Parathyroid adenoma (tissue), 2 donors: ENCODE results near the gene MAFB.
A peak's percentile ranks its signal among the peaks of the same experiment; 100 is the strongest.

Experiments
- H2AFZ ChIP-seq: fragments of 300-600 bp; sonication (generic); one replicate; pipeline ENCODE4 v1.7.0; 2017; ENCODE audit warnings: antibody characterized with exemption, mild to moderate bottlenecking
- H3K27ac ChIP-seq: fragments of 300-600 bp; sonication (generic); one replicate; pipeline ENCODE4 v1.7.0; 2017
- H3K27me3 ChIP-seq: fragments of 300-600 bp; sonication (generic); one replicate; pipeline ENCODE4 v1.7.0; 2017; ENCODE audit warnings: low read length; ENCODE audit not compliant: control insufficient read depth, insufficient read depth
- H3K36me3 ChIP-seq: fragments of 300-600 bp; sonication (generic); one replicate; pipeline ENCODE4 v1.7.0; 2017; ENCODE audit warnings: low read length; ENCODE audit not compliant: control insufficient read depth, insufficient read depth
- H3K4me1 ChIP-seq: fragments of 300-600 bp; sonication (generic); one replicate; pipeline ENCODE4 v1.7.0; 2017; ENCODE audit warnings: control low read depth
- H3K4me2 ChIP-seq: fragments of 300-600 bp; sonication (generic); one replicate; pipeline ENCODE4 v1.7.0; 2017; ENCODE audit warnings: low read length
- H3K4me3 ChIP-seq: fragments of 300-600 bp; sonication (generic); one replicate; pipeline ENCODE4 v1.7.0; 2017; ENCODE audit warnings: low read depth, low read length
- H3K79me2 ChIP-seq: fragments of 300-600 bp; sonication (generic); one replicate; pipeline ENCODE4 v1.7.0; 2017; ENCODE audit warnings: control low read depth
- H3K9ac ChIP-seq: fragments of 300-600 bp; sonication (generic); one replicate; pipeline ENCODE4 v1.7.0; 2017; ENCODE audit warnings: mild to moderate bottlenecking
- H3K9me3 ChIP-seq: fragments of 300-600 bp; sonication (generic); one replicate; pipeline ENCODE4 v1.7.0; 2017; ENCODE audit warnings: low read length; ENCODE audit not compliant: control insufficient read depth
- CTCF ChIP-seq: fragments of 300-600 bp; sonication (generic); IDR thresholded peaks from one replicate; pipeline ENCODE4 v1.7.0; 2017; ENCODE audit warnings: antibody characterized with exemption, mild to moderate bottlenecking
- donor health status: primary hyperparathyroidism.

Gene MAFB

DNA sequence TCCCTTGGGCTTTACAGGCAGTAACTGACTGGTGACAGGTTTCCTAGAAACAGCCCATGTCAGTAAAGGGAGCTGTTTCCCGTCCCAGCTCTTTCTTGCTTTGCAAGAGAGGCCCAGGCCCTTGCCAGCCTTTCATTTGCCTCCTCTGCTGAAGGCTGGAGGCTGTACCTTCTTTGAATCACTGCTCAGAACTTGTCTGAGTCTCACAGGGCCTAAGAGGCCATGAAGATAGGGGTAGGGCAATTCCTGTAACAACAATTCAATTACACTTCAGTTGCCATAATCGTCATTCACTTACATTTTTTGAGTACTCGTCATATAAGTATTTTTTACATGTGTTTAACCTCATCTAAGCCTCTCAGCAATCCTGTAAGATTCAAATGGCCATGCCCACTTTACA, 25.9 kb upstream of the MAFB start:
- H3K79me2 ChIP-seq = peaks cover 74% of the 10 kb centered on the region
- H3K4me3 ChIP-seq = peak overlapping the region; percentile 82
- TF ChIP-seq CTCF = no peak
- H3K9ac ChIP-seq = peak overlapping the region; percentile 15
- peak overlapping the region; percentile 98 for H3K27ac ChIP-seq
- H3K27me3 ChIP-seq = no peaks in the 10 kb centered on the region
- no peaks in the 10 kb centered on the region for H3K36me3 ChIP-seq
- H3K9me3 ChIP-seq = no peaks in the 10 kb centered on the region
- H2AFZ ChIP-seq = no peak overlapping the region
- peak overlapping the region; percentile 72 for H3K4me2 ChIP-seq
- peaks cover 66% of the 10 kb centered on the region for H3K4me1 ChIP-seq

DNA sequence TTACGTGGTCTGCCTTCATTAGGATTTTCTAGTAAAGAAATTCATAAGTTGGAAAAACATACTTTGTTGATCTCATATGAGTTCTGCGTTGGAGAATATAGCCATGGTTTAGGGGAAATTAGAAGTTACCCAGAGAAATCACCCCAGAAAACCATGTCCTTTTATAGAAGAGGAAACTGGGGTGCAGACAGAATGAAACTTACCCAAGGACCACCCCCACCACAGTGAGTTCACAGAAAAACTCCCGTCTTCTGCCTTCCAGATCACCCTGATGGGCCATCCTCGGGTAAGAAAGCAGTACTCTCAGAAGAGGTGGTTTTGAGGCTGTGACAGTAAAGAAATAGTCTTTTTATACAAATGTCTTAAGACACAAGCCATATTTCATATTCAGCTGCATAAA, 25.1 kb upstream of the MAFB start:
- Histone ChIP-seq H3K36me3 (no peaks in the 10 kb centered on the region), H3K27me3 (no peaks in the 10 kb centered on the region), H3K79me2 (peaks cover 73% of the 10 kb centered on the region)

DNA sequence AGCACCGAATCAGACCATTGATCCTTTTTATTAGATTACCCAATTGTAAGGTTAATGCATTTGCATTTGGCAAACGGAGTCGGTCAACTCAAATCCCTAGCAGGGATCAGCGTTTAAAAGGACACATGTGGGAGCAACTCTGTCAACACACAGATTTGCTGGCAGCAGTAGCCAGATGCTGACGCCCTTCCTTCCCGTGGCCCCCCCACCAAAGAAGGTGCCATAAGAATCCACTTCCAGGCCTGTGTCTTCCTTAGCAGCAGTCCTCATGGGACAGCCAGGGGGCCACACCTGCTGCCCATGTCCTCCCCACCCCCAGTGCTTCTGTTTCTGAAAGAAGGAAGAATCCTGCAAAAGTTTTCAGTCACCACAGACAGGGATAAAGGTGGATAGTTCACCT, 24.5 kb upstream of the MAFB start:
- Histone ChIP-seq H3K4me1 (peaks cover 57% of the 10 kb centered on the region), H3K27me3 (no peaks in the 10 kb centered on the region), H3K4me3 (peak overlapping the region; percentile 82), H3K27ac (peak overlapping the region; percentile 98), H3K9ac (peak overlapping the region; percentile 15), H3K4me2 (peak overlapping the region; percentile 72), H3K9me3 (no peaks in the 10 kb centered on the region), H3K79me2 (peaks cover 73% of the 10 kb centered on the region), H2AFZ (no peak overlapping the region), H3K36me3 (no peaks in the 10 kb centered on the region)
- no peak for TF ChIP-seq CTCF

More for the DNA sequence above, 25.1 kb upstream of the MAFB start:
- Histone ChIP-seq H3K4me1 (peaks cover 58% of the 10 kb centered on the region), H3K9ac (peak overlapping the region; percentile 15), H2AFZ (no peak overlapping the region), H3K4me2 (peak overlapping the region; percentile 72), H3K4me3 (peak overlapping the region; percentile 82), H3K9me3 (no peaks in the 10 kb centered on the region), H3K27ac (peak overlapping the region; percentile 98)
- TF ChIP-seq CTCF = no peak

- Histone ChIP-seq H3K4me2 (peak overlapping the region; percentile 72), H2AFZ (no peak overlapping the region), H3K9me3 (no peaks in the 10 kb centered on the region), H3K36me3 (no peaks in the 10 kb centered on the region), H3K4me1 (peaks cover 60% of the 10 kb centered on the region), H3K27ac (peak overlapping the region; percentile 98), H3K79me2 (peaks cover 77% of the 10 kb centered on the region), H3K4me3 (peak overlapping the region; percentile 82), H3K27me3 (no peaks in the 10 kb centered on the region), H3K9ac (peak overlapping the region; percentile 61)
- no peak for TF ChIP-seq CTCF
These were observed 22.0 kb upstream of the MAFB start for GRCh38 chr20:40711079-40711478.

GRCh38 chr20:40710603-40711002, 21.6 kb upstream of the MAFB start:
- Histone ChIP-seq H3K9ac (peak overlapping the region; percentile 61), H3K79me2 (peaks cover 82% of the 10 kb centered on the region), H3K4me3 (peak overlapping the region; percentile 82), H3K9me3 (no peaks in the 10 kb centered on the region), H3K27ac (peak overlapping the region; percentile 98), H2AFZ (no peak overlapping the region), H3K4me1 (peaks cover 60% of the 10 kb centered on the region), H3K27me3 (no peaks in the 10 kb centered on the region), H3K36me3 (no peaks in the 10 kb centered on the region), H3K4me2 (peak overlapping the region; percentile 72)
- TF ChIP-seq CTCF = peak; percentile 3
